ENCODE data around the gene CFAP70.
A peak's percentile ranks its signal among the peaks of the same experiment; 100 is the strongest.
"Not testable (repeated sequence)": the region's sequence is repeated elsewhere in the genome, so short reads cannot be mapped to it uniquely, and the experiment has no call there.

The CFAP70 gene

DNA sequence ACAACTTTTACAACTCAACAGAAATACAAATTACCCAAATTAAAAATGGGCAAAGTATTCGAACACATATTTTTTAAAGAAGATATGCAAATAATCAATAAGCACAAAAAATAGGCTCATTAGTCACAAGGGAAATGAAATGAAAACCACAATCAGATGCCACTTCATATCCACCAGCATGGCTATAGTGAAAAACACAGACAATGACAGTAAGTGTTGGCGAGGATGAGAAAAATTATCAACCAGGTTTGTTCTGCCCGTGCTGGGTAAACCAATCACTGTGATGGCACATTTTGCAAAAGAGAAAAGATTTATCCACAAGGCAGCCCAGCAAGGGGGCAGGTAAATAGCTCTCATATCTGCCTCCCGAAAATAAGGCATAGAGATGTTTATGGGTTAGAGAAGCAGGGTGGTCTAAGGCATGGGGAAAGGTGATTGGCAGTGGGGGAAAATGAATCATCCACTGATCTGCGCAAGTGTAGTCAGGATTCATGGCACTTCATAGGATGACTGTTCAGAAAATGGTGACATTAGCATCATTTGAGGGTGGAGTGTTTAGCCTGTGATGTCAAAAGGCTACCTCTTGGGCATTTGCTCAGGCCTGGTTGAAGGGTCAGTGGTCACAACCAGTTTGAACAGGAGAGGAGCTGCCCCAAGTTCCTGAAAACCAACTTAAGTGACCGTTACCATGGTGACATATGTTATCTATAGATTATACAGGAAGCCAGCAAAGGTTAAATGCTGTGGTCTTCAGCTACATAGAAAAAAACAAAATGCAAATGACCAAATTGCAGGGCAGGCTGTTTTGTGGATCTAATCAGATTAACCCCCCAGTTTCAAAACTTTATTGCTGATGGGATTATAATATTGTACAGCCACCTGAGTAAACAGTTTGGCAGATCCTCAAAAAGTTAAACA lies 8.0 kb upstream of the CFAP70 start:
- H3K36me3 Mint-ChIP-seq, result peaks cover 70% of the 10 kb centered on the region
- no peak overlapping the region for H3K4me3 Mint-ChIP-seq
- peaks cover 6% of the 10 kb centered on the region for H3K4me1 Mint-ChIP-seq
- ATAC-seq, result peak; percentile 41
- DNase-seq (ENCODE audit: low spot score in 2 of 2), result no peak
- peak overlapping the region; percentile 63 for H3K27ac Mint-ChIP-seq
- H3K9me3 Mint-ChIP-seq, result no peaks in the 10 kb centered on the region

DNA sequence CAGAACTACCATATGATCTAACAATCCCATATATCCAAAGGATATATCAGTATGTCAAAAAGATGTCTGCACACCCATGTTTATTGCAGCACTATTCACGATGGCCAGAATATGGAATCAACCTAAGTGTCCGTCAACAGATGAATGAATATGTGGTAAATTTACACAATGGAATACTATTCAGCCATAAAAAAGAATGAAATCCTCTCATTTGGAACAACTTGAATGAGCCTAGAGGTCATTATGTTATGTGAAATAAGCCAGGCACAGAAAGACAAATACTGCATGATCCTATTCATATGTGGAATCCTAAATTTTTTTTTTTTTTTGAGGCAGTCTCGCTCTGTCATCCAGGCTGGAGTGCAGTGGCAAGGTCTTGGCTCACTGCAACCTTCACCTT lies 6.3 kb upstream of the CFAP70 start:
- H3K4me3 Mint-ChIP-seq, result no peak overlapping the region
- DNase-seq (ENCODE audit: low spot score in 2 of 2), result no peak
- no peaks in the 10 kb centered on the region for H3K9me3 Mint-ChIP-seq

DNA sequence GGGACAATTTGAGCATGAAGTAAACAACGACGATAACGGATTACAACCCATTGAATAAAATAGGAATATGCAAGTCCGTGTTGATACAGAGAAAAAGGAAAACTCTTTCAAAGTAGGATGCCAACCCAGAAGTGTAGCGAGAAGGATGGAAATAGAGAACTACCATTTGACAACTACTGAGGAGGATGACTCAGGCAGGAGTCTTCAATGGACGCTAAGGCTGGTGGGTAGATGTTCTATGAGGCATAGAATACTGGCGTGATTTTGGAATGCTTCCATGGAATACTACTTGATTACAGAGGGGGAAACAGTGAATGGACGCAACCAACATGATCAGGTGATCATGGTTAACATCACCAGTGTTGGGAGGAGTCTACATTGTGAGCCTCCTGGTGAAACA lies 828 bp upstream of the CFAP70 start:
- no peak overlapping the region for H3K27ac Mint-ChIP-seq
- DNase-seq (ENCODE audit: low spot score in 2 of 2) (no peak), ATAC-seq (no peak)

More for the DNA sequence above, 6.3 kb upstream of the CFAP70 start:
- ATAC-seq, result no peak
- Mint-ChIP-seq H3K36me3 (peaks cover 53% of the 10 kb centered on the region), H3K4me1 (peaks cover 6% of the 10 kb centered on the region), H3K27ac (peak overlapping the region; percentile 76)

DNA sequence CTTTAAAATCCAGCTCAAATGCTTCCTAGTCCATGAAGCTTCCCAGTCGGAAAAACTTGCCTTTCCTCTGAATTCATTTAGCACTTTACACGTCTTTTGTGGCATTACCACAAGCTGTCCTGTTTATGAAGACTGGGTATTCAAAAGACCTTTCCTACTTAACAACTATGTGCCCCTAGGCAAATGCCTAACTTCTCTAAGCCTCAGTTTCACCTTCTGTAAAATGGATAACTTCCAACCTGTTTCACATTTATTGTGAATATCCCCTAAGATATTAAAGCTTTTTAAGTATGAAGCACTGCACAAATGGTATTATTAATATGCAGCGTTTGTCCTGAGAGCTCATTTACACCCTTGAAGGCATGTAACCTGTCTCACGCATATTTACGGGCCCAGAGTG lies 843 bp downstream of the CFAP70 start:
- Mint-ChIP-seq H3K9me3 (no peaks in the 10 kb centered on the region), H3K36me3 (peaks cover 12% of the 10 kb centered on the region), H3K4me1 (peaks cover 15% of the 10 kb centered on the region), H3K27ac (peak overlapping the region; percentile 98), H3K4me3 (peak overlapping the region; percentile 96)
- ATAC-seq, result no peak
- no peak for DNase-seq (ENCODE audit: low spot score in 2 of 2)

More for the DNA sequence above, 828 bp upstream of the CFAP70 start:
- Mint-ChIP-seq H3K4me1 (peaks cover 15% of the 10 kb centered on the region), H3K9me3 (no peaks in the 10 kb centered on the region), H3K4me3 (peak overlapping the region; percentile 96), H3K36me3 (peaks cover 15% of the 10 kb centered on the region)

DNA sequence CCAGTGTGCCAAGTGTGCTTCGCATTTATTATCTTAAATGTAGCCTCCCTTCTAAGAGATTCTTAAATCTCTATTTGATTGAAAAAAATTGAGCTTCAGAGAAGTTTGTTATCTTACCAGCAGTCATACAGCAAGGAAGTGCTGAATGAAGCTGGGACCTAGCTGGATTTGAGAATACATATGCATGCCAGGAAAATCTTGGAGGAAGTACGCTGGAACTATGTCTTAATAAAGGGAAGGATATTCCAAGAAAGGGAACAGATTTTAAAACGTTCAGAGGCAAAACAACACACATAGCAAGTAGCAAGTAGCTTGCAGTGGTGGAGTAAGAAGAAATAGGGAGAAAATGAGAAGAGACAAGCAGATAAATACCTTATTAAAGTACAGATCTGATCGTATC lies 1.5 kb downstream of the CFAP70 start:
- H3K4me1 Mint-ChIP-seq, result peaks cover 15% of the 10 kb centered on the region
- DNase-seq (ENCODE audit: low spot score in 2 of 2) (no peak), ATAC-seq (no peak)
- H3K36me3 Mint-ChIP-seq, result peaks cover 12% of the 10 kb centered on the region
- H3K4me3 Mint-ChIP-seq, result peak overlapping the region; percentile 96
- H3K9me3 Mint-ChIP-seq, result no peaks in the 10 kb centered on the region
- H3K27ac Mint-ChIP-seq, result no peak overlapping the region

DNA sequence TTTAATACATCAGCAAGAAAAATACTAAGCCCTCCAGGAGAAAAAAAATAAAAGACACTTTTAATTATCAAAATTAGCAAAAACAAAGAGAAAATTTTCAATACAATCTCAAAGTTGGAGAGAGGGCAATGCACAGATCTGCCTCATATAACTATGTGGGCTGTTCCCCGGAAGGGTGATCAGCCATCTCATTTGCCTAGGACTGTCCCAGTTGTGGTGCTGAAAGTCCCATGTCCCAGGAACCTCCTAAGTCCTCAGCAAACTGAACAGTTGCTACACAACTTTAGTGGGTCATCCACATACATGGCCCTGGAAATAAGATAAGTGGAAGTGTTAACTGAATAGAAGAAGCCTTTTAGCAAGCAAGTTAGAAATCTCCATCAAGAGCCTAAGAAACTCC lies 14.4 kb downstream of the CFAP70 start:
- no peaks in the 10 kb centered on the region for H3K36me3 Mint-ChIP-seq
- DNase-seq (ENCODE audit: low spot score in 2 of 2) (no peak), ATAC-seq (no peak)
- no peaks in the 10 kb centered on the region for H3K9me3 Mint-ChIP-seq
- H3K4me1 Mint-ChIP-seq, result no peaks in the 10 kb centered on the region
- H3K4me3 Mint-ChIP-seq, result no peak overlapping the region
- H3K27ac Mint-ChIP-seq, result no peak overlapping the region

DNA sequence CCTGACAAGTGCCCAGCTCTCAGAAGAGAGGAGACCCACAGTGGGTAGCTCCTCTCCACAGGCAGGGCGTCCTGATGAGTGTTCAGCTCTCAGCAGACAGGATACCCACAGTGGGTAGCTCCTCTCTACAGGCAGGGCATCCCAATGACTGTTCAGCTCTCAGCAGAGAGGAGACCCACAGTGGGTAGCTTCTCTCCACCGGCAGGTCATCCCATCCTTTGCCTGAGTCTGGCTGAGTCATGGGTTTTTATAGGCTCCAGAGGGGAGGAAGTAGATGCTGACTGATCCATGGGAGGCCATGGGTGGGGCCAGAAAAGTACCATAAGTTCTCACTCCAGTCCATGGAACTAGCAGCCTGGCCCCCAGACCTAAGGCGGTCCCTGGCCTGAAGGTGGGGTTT lies 18.5 kb downstream of the CFAP70 start:
- no peak for DNase-seq (ENCODE audit: low spot score in 2 of 2)
- ATAC-seq, result no peak
- Mint-ChIP-seq H3K9me3 (no peaks in the 10 kb centered on the region), H3K4me3 (no peak overlapping the region), H3K27ac (no peak overlapping the region), H3K4me1 (no peaks in the 10 kb centered on the region), H3K36me3 (no peaks in the 10 kb centered on the region)

DNA sequence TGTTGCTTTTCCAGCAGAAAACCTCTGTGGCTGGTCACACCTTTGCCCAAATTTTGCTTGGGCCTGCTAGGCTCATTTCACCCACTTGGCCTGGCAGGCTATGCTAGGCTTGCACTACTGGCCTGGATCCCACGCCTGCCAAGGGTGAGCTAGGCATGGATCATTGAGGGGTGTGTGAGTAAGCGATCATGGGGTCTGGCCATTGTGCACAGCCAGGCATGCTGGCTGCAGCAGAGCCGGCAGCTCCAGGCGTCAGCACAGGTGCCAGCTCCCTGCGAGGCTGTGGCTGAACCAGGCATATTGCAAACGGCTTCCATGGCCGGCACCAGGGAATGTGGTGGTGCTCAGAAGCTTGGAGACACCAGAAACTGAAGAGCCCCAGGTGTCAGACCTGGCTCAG lies 19.2 kb downstream of the CFAP70 start:
- H3K4me1 Mint-ChIP-seq, result no peaks in the 10 kb centered on the region
- H3K36me3 Mint-ChIP-seq, result no peaks in the 10 kb centered on the region
- DNase-seq (ENCODE audit: low spot score in 2 of 2), result no peak
- H3K9me3 Mint-ChIP-seq, result no peaks in the 10 kb centered on the region
- ATAC-seq, result no peak
- H3K4me3 Mint-ChIP-seq, result no peak overlapping the region
- H3K27ac Mint-ChIP-seq, result no peak overlapping the region

DNA sequence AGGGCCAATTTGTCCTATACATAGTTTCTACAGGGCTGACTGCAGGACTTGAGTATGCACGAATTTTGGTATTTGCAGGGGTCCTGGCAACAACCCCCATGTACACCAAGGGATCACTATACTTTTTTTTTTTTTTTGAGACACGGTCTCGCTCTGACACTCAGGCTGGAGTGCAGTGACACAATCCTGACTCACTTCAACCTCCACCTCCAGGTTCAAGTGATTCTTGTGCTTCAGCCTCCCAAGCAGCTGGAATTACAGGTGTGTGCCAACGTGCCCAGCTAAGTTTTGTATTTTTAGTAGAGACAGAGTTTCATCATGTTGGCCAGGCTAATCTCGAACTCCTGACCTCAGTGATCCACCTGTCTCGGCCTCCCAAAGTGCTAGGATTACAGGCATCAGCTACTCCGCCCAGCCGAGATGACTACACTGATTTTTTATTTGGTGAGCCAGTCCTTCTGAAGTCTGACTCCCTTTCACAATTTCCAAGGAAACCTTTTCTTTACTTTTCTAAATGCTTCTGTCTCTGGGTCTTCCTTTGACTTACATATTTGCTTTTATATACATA lies 19.8 kb downstream of the CFAP70 start:
- Mint-ChIP-seq H3K4me3 (no peak overlapping the region), H3K27ac (no peak overlapping the region), H3K9me3 (no peaks in the 10 kb centered on the region), H3K4me1 (no peaks in the 10 kb centered on the region), H3K36me3 (no peaks in the 10 kb centered on the region)
- ATAC-seq, result no peak
- DNase-seq (ENCODE audit: low spot score in 2 of 2), result no peak

DNA sequence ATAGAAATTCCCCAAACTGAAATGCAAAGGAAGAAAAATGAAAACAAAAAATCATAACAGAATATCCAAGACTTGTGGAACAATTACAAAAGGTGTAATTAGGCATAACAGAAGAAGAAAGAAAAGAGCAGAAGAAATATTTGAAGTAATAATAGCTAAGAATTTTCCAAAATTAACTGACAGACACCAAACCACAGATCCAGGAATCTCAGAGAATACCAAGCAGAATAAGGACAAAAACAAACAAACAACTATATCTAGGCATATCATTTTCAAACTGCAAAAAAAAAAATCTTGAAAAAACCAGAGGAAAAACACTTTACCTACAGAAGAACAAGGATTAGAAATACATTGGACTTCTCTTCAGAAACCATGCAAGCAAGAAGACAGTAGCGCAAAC lies 25.5 kb downstream of the CFAP70 start:
- no peak overlapping the region for H3K27ac Mint-ChIP-seq
- DNase-seq (ENCODE audit: low spot score in 2 of 2), result no peak

DNA sequence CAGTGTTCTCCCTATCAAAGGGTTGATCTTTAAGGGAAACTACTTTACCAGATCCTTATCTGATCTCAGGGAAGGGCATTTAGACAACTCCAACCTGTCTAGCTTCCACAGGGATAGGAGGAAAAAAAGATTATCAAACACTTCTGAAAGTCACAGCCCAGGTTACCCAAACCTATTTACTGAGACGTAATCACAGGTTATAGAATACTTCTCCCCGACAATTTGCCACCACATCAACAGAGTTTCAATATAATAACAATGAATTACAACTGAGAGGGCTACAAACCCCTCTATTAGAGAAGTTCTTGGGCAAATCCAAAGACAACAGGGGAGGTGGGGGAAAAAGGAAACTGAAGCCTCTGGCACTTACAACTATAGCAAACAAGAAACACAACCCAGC lies 26.3 kb downstream of the CFAP70 start:
- ATAC-seq (no peak), DNase-seq (ENCODE audit: low spot score in 2 of 2) (no peak)
- Mint-ChIP-seq H3K4me3 (no peak overlapping the region), H3K9me3 (no peaks in the 10 kb centered on the region), H3K36me3 (no peaks in the 10 kb centered on the region), H3K27ac (no peak overlapping the region), H3K4me1 (no peaks in the 10 kb centered on the region)

More for the DNA sequence above, 25.5 kb downstream of the CFAP70 start:
- H3K9me3 Mint-ChIP-seq, result no peaks in the 10 kb centered on the region
- ATAC-seq, result no peak
- no peaks in the 10 kb centered on the region for H3K36me3 Mint-ChIP-seq
- no peak overlapping the region for H3K4me3 Mint-ChIP-seq
- H3K4me1 Mint-ChIP-seq, result no peaks in the 10 kb centered on the region

DNA sequence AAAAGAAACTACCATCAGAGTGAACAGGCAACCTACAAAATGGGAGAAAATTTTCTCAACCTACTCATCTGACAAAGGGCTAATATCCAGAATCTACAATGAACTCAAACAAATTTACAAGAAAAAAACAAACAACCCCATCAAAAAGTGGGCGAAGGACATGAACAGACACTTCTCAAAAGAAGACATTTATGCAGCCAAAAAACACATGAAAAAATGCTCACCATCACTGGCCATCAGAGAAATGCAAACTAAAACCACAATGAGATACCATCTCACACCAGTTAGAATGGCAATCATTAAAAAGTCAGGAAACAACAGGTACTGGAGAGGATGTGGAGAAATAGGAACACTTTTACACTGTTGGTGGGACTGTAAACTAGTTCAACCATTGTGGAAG lies 30.1 kb downstream of the CFAP70 start:
- not testable (repeated sequence) for H3K36me3 Mint-ChIP-seq; H3K9me3 Mint-ChIP-seq; H3K4me3 Mint-ChIP-seq; DNase-seq (ENCODE audit: low spot score in 2 of 2); ATAC-seq; H3K27ac Mint-ChIP-seq; H3K4me1 Mint-ChIP-seq

DNA sequence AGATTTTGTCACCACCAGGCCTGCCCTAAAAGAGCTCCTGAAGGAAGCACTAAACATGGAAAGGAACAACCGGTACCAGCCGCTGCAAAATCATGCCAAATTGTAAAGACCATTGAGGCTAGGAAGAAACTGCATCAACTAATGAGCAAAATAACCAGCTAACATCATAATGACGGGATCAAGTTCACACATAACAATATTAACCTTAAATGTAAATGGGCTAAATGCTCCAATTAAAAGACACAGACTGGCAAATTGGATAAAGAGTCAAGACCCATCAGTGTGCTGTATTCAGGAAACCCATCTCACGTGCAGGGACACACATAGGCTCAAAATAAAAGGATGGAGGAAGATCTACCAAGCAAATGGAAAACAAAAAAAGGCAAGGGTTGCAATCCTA lies 33.4 kb downstream of the CFAP70 start:
- not testable (repeated sequence) for DNase-seq (ENCODE audit: low spot score in 2 of 2); ATAC-seq; H3K4me3 Mint-ChIP-seq

DNA sequence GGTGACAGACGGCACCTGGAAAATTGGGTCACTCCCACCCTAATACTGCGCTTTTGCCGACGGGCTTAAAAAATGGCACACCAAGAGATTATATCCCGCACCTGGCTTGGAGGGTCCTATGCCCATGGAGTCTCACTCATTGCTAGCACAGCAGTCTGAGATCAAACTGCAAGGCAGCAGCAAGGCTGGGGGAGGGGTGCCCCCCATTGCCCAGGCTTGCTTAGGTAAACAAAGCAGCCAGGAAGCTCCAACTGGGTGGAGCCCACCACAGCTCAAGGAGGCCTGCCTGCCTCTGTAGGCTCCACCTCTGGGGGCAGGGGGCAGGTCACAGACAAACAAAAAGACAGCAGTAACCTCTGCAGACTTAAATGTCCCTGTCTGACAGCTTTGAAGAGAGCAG lies 35.1 kb downstream of the CFAP70 start:
- ATAC-seq, H3K4me1 Mint-ChIP-seq, H3K36me3 Mint-ChIP-seq: not testable (repeated sequence)

More for the DNA sequence above, 33.4 kb downstream of the CFAP70 start:
- H3K36me3 Mint-ChIP-seq, H3K27ac Mint-ChIP-seq, H3K9me3 Mint-ChIP-seq, H3K4me1 Mint-ChIP-seq: not testable (repeated sequence)

DNA sequence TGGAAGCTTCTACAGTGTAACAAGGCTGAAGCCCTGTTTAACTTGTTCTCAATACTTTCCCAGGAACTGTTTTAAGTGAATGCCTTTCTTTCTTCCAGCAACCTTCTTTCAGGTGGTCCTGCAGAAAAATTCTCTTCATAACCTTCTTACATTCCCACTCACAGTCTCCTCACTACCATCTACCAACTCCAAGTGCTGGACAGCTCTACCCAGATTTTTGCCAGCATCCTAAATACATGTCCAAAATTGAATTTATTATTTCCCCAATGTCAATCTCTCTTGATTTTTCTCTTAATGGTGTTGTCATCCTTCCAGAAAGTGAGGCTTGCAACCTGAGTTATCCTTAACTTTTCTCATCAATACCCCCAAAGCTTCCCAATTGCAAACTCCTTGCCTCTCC lies 48.2 kb downstream of the CFAP70 start:
- Mint-ChIP-seq H3K27ac (no peak overlapping the region), H3K4me3 (no peak overlapping the region)
- ATAC-seq, result no peak

More for the DNA sequence above, 35.1 kb downstream of the CFAP70 start:
- H3K27ac Mint-ChIP-seq; H3K4me3 Mint-ChIP-seq; H3K9me3 Mint-ChIP-seq; DNase-seq (ENCODE audit: low spot score in 2 of 2): not testable (repeated sequence)

DNA sequence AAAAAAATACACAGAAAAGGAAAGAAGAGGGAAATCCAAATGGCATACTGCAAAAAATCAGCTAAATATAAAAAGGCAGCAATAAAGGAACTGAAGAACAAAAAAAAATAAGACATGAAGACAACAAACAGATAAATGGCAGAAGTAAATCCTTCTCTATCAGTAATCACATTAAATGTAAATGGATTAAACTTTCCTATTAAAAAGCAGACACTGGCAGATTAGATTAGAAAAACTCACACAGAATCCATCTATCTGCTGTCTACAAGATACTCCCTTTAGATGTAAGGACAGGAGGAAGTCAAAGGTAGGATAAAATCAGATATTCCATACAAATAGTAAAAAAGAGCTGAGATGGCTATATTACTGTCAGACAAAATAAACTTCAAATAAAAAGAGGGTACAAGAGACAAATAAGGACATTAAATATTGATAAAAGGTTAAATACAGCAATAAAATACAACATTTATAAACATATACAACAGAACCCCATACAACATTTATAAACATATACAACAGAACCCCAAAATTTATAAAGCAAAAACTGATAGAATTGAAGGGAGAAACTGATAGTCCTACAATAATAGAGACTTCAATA lies 51.4 kb downstream of the CFAP70 start:
- H3K9me3 Mint-ChIP-seq, result peaks cover 11% of the 10 kb centered on the region
- no peak overlapping the region for H3K27ac Mint-ChIP-seq
- DNase-seq (ENCODE audit: low spot score in 2 of 2), result no peak
- no peaks in the 10 kb centered on the region for H3K4me1 Mint-ChIP-seq
- no peak for ATAC-seq
- H3K36me3 Mint-ChIP-seq, result no peaks in the 10 kb centered on the region
- no peak overlapping the region for H3K4me3 Mint-ChIP-seq

More for the DNA sequence above, 48.2 kb downstream of the CFAP70 start:
- Mint-ChIP-seq H3K36me3 (no peaks in the 10 kb centered on the region), H3K9me3 (peaks cover 11% of the 10 kb centered on the region), H3K4me1 (no peaks in the 10 kb centered on the region)
- DNase-seq (ENCODE audit: low spot score in 2 of 2), result no peak

All from stimulated activated effector memory CD8-positive, alpha-beta T cell treated with anti-CD3 and anti-CD28 coated beads, Interleukin-12 subunit alpha, Interleukin-12 subunit beta, amount 100 ng/mL, for 72 hours (primary cell).